HepG2 (cell line): ENCODE data around the gene NUP54. TPM values are rescaled to one million over a fixed set of nuclear protein-coding genes. Genes with fewer than 3 reads are reported as not detected.

Source experiments
- BRD4 ChIP-seq: sonication (generic); formaldehyde crosslinking; IDR thresholded peaks from 2 replicates; pipeline ENCODE4 v1.4.0; 2020; ENCODE audit warnings: missing genetic modification reagents
- IKZF4 ChIP-seq: sonication (generic); formaldehyde crosslinking; IDR thresholded peaks from 2 replicates; pipeline ENCODE4 v1.5.1; 2020; ENCODE audit warnings: borderline replicate concordance, mild to moderate bottlenecking, low read depth, missing genetic modification reagents; ENCODE audit errors: not compliant biosample characterization
- JARID2 ChIP-seq: sonication (generic); formaldehyde crosslinking; IDR thresholded peaks from 2 replicates; pipeline ENCODE4 v1.8.1; 2023; ENCODE audit warnings: missing genetic modification reagents, inconsistent platforms; ENCODE audit not compliant: insufficient replicate concordance
- NAIF1 ChIP-seq: sonication (generic); formaldehyde crosslinking; IDR thresholded peaks from 2 replicates; pipeline ENCODE4 v1.5.0; 2020; ENCODE audit warnings: mild to moderate bottlenecking, missing genetic modification reagents, borderline replicate concordance
- NCOA1 ChIP-seq: sonication (generic); formaldehyde crosslinking; IDR thresholded peaks from 2 replicates; pipeline ENCODE4 v1.9.0; 2021; ENCODE audit warnings: missing genetic modification reagents
- NR0B2 ChIP-seq: sonication (generic); formaldehyde crosslinking; IDR thresholded peaks from 2 replicates; pipeline ENCODE4 v1.4.0; 2020; ENCODE audit warnings: mild to moderate bottlenecking, missing genetic modification reagents
- SALL1 ChIP-seq: sonication (generic); formaldehyde crosslinking; IDR thresholded peaks from 2 replicates; pipeline ENCODE4 v1.8.0; 2022; ENCODE audit warnings: mild to moderate bottlenecking, missing genetic modification reagents
- ZBTB1 ChIP-seq: sonication (generic); formaldehyde crosslinking; IDR thresholded peaks from 2 replicates; pipeline ENCODE4 v1.4.0; 2020; ENCODE audit warnings: missing genetic modification reagents, borderline replicate concordance
- ZBTB10 ChIP-seq: sonication (generic); formaldehyde crosslinking; IDR thresholded peaks from 2 replicates; pipeline ENCODE4 v1.4.0; 2020; ENCODE audit warnings: missing genetic modification reagents, borderline replicate concordance
- ZFP36L1 ChIP-seq: sonication (generic); formaldehyde crosslinking; IDR thresholded peaks from 2 replicates; pipeline ENCODE4 v1.8.0; 2022; ENCODE audit warnings: mild to moderate bottlenecking, missing genetic modification reagents, moderate library complexity
- ZNF773 ChIP-seq: sonication (generic); formaldehyde crosslinking; IDR thresholded peaks from 2 replicates; pipeline ENCODE4 v1.4.0; 2020; ENCODE audit warnings: missing genetic modification reagents, borderline replicate concordance
- polyA plus RNA-seq, 8 experiments: library from polyadenylated mRNA; depleted of rRNA in 3 of 8; stranded (reverse) in 7 of 8; unstranded in 1 of 8; fragments of >200 nt; fragmentation: Illumina TruSeq in 4 of 8; extraction: Trizol in 4 of 8; gene quantifications; 2 replicates each; pipeline versions ENCODE4 v1.2.1 to v1.2.3, GENCODE V29; 2011 to 2016; ENCODE audit warnings: low read depth in 4 of 8, missing spikeins in 1 of 8, mixed read lengths in 1 of 8; ENCODE audit not compliant: insufficient read depth in 1 of 8
- total RNA-seq, 5 experiments: library from RNA; depleted of rRNA; stranded (reverse); fragments of >200 nt; fragmentation: Illumina TruSeq; extraction: Trizol; gene quantifications; 2 replicates each; pipeline ENCODE4 v1.2.3, GENCODE V29; 2016; ENCODE audit warnings: low read depth in 1 of 5
- TF ChIP-seq, protein P1 (sequence below): sonication (generic); formaldehyde crosslinking; IDR thresholded peaks from 2 replicates; pipeline ENCODE4 v1.5.1; 2020; ENCODE audit warnings: mild to moderate bottlenecking, missing genetic modification reagents, moderate library complexity

The NUP54 gene
- total and polyA plus RNA-seq, 2 of the 13 experiments (the other 11 are each of a cell fraction or from before 2014, with no cell fraction given), result 36.1 to 69.3 TPM

DNA sequence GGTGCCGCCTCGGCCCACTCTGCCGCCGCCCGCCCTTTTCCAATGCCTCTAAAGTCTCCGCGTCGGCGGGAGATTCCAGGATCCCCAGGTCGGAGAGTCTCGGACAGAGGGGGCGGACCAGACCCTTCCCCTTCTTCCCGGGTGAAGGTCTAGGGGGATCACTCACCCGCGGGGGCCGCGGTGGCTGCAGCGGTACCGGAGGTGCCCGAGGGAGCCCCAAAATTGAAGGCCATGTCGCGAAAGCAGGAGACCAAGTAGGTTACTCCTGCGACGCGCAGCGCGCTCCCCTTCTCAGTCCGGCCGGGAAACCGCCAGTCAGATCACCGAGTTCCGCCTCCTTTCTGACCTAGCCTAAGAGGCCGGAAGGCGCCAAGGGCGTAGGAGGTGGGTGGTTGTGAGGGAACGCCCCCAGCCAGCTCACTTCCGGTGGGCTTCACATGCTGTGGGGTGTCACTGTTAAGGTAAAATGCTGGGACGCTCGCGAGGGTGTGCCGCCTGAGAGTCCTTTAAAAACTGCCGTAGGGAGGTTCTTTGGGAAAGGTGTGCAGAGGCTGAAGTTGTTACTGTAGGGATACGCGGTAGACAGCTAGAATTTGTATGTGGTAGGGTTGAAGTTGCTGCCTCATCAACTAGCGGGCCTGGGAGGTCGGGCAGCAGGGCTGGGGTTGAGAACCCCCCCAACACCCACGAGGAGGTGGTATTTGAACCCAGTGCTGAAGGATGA is at the start of gene NUP54 (continued):
- TF ChIP-seq, protein P1, sequence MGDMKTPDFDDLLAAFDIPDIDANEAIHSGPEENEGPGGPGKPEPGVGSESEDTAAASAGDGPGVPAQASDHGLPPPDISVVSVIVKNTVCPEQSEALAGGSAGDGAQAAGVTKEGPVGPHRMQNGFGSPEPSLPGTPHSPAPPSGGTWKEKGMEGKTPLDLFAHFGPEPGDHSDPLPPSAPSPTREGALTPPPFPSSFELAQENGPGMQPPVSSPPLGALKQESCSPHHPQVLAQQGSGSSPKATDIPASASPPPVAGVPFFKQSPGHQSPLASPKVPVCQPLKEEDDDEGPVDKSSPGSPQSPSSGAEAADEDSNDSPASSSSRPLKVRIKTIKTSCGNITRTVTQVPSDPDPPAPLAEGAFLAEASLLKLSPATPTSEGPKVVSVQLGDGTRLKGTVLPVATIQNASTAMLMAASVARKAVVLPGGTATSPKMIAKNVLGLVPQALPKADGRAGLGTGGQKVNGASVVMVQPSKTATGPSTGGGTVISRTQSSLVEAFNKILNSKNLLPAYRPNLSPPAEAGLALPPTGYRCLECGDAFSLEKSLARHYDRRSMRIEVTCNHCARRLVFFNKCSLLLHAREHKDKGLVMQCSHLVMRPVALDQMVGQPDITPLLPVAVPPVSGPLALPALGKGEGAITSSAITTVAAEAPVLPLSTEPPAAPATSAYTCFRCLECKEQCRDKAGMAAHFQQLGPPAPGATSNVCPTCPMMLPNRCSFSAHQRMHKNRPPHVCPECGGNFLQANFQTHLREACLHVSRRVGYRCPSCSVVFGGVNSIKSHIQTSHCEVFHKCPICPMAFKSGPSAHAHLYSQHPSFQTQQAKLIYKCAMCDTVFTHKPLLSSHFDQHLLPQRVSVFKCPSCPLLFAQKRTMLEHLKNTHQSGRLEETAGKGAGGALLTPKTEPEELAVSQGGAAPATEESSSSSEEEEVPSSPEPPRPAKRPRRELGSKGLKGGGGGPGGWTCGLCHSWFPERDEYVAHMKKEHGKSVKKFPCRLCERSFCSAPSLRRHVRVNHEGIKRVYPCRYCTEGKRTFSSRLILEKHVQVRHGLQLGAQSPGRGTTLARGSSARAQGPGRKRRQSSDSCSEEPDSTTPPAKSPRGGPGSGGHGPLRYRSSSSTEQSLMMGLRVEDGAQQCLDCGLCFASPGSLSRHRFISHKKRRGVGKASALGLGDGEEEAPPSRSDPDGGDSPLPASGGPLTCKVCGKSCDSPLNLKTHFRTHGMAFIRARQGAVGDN (CRISPR knock-in tag), result peak; percentile 97
- TF ChIP-seq JARID2 (CRISPR knock-in tag), result peak; percentile 84
- TF ChIP-seq ZBTB10 (CRISPR knock-in tag), result peak; percentile 88; the same call in 1 of the 2 replicates
- TF ChIP-seq NAIF1 (CRISPR knock-in tag), result peak; percentile 82
- peak; percentile 88; the same call in 1 of the 2 replicates for TF ChIP-seq ZFP36L1 (CRISPR knock-in tag)
- TF ChIP-seq ZBTB1, result no peak
- TF ChIP-seq IKZF4 (CRISPR knock-in tag), result no peak
- peak; percentile 87 for TF ChIP-seq SALL1 (CRISPR knock-in tag)
- TF ChIP-seq ZNF773, result peak; percentile 59; the same call in 1 of the 2 replicates
- peak; percentile 89 for TF ChIP-seq BRD4 (CRISPR knock-in tag)
- peak; percentile 83; the same call in 1 of the 2 replicates for TF ChIP-seq NCOA1 (CRISPR knock-in tag)
- TF ChIP-seq NR0B2 (CRISPR knock-in tag), result peak; percentile 79
